ENCODE results near the gene CBX2.

Gene CBX2

GRCh38 chr17:79779084-79779529 is 1.2 kb downstream of the CBX2 start:
- no peak for TF ChIP-seq CTCF (IDR thresholded peaks at IDR 0.05; ENCODE audit: control insufficient read depth, insufficient read depth, low read depth, low read length, missing control alignments)
- no peak overlapping the region for H3K4me3 ChIP-seq (ENCODE audit: control insufficient read depth, low read depth, low read length)
- no peak for DNase-seq (ENCODE audit: low read depth)

GRCh38 chr17:79779661-79780365 is 1.9 kb downstream of the CBX2 start:
- no peak for DNase-seq (ENCODE audit: low read depth)
- TF ChIP-seq CTCF (IDR thresholded peaks at IDR 0.05; ENCODE audit: control insufficient read depth, insufficient read depth, low read depth, low read length, missing control alignments): no peak
- H3K4me3 ChIP-seq (ENCODE audit: control insufficient read depth, low read depth, low read length): no peak overlapping the region

- no peak overlapping the region for H3K4me3 ChIP-seq (ENCODE audit: control insufficient read depth, low read depth, low read length)
- DNase-seq (ENCODE audit: low read depth): no peak
- no peak for TF ChIP-seq CTCF (IDR thresholded peaks at IDR 0.05; ENCODE audit: control insufficient read depth, insufficient read depth, low read depth, low read length, missing control alignments)
Observed at GRCh38 chr17:79781012-79781650, 3.2 kb downstream of the CBX2 start.

- DNase-seq (ENCODE audit: low read depth): no peak
- TF ChIP-seq CTCF (IDR thresholded peaks at IDR 0.05; ENCODE audit: control insufficient read depth, insufficient read depth, low read depth, low read length, missing control alignments): no peak
- no peak overlapping the region for H3K4me3 ChIP-seq (ENCODE audit: control insufficient read depth, low read depth, low read length)
Observed at GRCh38 chr17:79781736-79782575, 4.0 kb downstream of the CBX2 start.

DNA sequence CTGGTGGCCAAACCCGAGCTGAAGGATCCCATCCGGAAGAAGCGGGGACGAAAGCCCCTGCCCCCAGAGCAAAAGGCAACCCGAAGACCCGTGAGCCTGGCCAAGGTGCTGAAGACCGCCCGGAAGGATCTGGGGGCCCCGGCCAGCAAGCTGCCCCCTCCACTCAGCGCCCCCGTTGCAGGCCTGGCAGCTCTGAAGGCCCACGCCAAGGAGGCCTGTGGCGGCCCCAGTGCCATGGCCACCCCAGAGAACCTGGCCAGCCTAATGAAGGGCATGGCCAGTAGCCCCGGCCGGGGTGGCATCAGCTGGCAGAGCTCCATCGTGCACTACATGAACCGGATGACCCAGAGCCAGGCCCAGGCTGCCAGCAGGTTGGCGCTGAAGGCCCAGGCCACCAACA is 5.9 kb downstream of the CBX2 start:
- no peak overlapping the region for H3K4me3 ChIP-seq (ENCODE audit: control insufficient read depth, low read depth, low read length)
- no peak for DNase-seq (ENCODE audit: low read depth)
- no peak for TF ChIP-seq CTCF (IDR thresholded peaks at IDR 0.05; ENCODE audit: control insufficient read depth, insufficient read depth, low read depth, low read length, missing control alignments)

DNA sequence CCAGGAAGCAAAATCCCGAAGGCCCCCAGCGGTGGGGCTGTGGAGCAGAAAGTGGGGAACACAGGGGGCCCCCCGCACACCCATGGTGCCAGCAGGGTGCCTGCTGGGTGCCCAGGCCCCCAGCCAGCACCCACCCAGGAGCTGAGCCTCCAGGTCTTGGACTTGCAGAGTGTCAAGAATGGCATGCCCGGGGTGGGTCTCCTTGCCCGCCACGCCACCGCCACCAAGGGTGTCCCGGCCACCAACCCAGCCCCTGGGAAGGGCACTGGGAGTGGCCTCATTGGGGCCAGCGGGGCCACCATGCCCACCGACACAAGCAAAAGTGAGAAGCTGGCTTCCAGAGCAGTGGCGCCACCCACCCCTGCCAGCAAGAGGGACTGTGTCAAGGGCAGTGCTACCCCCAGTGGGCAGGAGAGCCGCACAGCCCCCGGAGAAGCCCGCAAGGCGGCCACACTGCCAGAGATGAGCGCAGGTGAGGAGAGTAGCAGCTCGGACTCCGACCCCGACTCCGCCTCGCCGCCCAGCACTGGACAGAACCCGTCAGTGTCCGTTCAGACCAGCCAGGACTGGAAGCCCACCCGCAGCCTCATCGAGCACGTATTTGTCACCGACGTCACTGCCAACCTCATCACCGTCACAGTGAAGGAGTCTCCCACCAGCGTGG is 6.5 kb downstream of the CBX2 start:
- no peak for DNase-seq (ENCODE audit: low read depth)
- H3K4me3 ChIP-seq (ENCODE audit: control insufficient read depth, low read depth, low read length): no peak overlapping the region
- TF ChIP-seq CTCF (IDR thresholded peaks at IDR 0.05; ENCODE audit: control insufficient read depth, insufficient read depth, low read depth, low read length, missing control alignments): no peak
